Adrenal gland (tissue), 12 donors: ENCODE results near the gene INPP4B. TPM values are rescaled to one million over a fixed set of nuclear protein-coding genes. Genes with fewer than 3 reads are reported as not detected.

Source experiments
- DNase-seq, 7 donors: peaks; one replicate each; pipeline ENCODE4 v3.0.0-alpha.2; 2019 to 2020
- H3K27ac ChIP-seq, 5 donors: fragments of 200-600 bp; sonication (generic) in 4 of 5; 1 replicate in 3 of 5; 2 replicates in 2 of 5; pipeline versions ENCODE4 v1.5.1 to v1.8.0; 2016 to 2020; ENCODE audit warnings: mild to moderate bottlenecking in 1 of 5
- H3K27me3 ChIP-seq: fragments of 200-600 bp; 2 replicates; pipeline ENCODE4 v1.8.0; 2021
- H3K36me3 ChIP-seq, 2 donors: fragments of 200-600 bp; replicated peaks in 1 of 2; 1 replicate in 1 of 2; 2 replicates in 1 of 2; pipeline versions ENCODE4 v1.5.1 to v1.8.0; 2018 to 2022
- H3K4me1 ChIP-seq, 2 donors: fragments of 200-600 bp; replicated peaks in 1 of 2; 1 replicate in 1 of 2; 2 replicates in 1 of 2; pipeline versions ENCODE4 v1.5.1 to v1.8.0; 2018 to 2021
- H3K4me3 ChIP-seq, 4 donors: fragments of 200-600 bp; sonication (generic) in 3 of 4; one replicate each; pipeline ENCODE4 v1.5.1; 2016 to 2018
- H3K9me3 ChIP-seq, 3 donors: fragments of 200-600 bp; sonication (generic) in 1 of 3; replicated peaks in 1 of 3; 1 replicate in 2 of 3; 2 replicates in 1 of 3; pipeline versions ENCODE4 v1.5.1 to v1.8.0; 2016 to 2021
- POLR2A ChIP-seq, 2 donors: fragments of 450-650 bp; IDR thresholded peaks; one replicate each; pipeline ENCODE4 v1.6.1; 2017; ENCODE audit warnings: antibody characterized with exemption in 2 of 2, mild to moderate bottlenecking in 2 of 2, moderate library complexity in 1 of 2
- WGBS, 4 donors: extraction: QIAGEN DNeasy Blood & Tissue Kit in 2 of 4; methylation state at CpG; one replicate each; pipeline versions ENCODE4 v1.1.5 to v1.1.7; 2013 to 2017; 5-methylcytosine and 5-hydroxymethylcytosine counted together
- intact Hi-C, 2 donors: fragments of 100-400 bp; cut with DNase I; formaldehyde crosslinking; loops; one replicate each; pipeline versions ENCODE4 v1.14.1 to v1.15.0; 2022 to 2023
- polyA plus RNA-seq, 3 donors: library from polyadenylated mRNA; stranded (reverse); fragments of 200-250 nt in 2 of 3; fragments of 350-450 nt in 1 of 3; fragmentation: Illumina TruSeq in 1 of 3; extraction: RNeasy Lipid Tissue Mini Kit (QIAGEN cat#74804) in 1 of 3; gene quantifications; one replicate each; pipeline ENCODE4 v1.2.3, GENCODE V29; 2013 to 2014
- total RNA-seq, 9 donors: library from RNA; depleted of rRNA in 4 of 9; stranded (reverse); fragments of >200 nt in 4 of 9; fragments of 120-200 nt in 1 of 9; fragmentation: NEBNext Ultra II Directional in 1 of 9; extraction: Animal tissue kit (Norgen Biotek cat#: 25700) in 1 of 9; gene quantifications; one replicate each; pipeline versions ENCODE4 v1.1.0 to v1.2.4, GENCODE V29; 2013 to 2023
- TF ChIP-seq, protein P1 (sequence below), 6 experiments: fragments of 450-650 bp in 4 of 6; fragments of 200-600 bp in 2 of 6; sonication (generic) in 1 of 6; IDR thresholded peaks; 1 replicate in 5 of 6; 2 replicates in 1 of 6; pipeline versions ENCODE4 v1.5.1 to v1.8.0; 2016 to 2021; ENCODE audit warnings: antibody characterized with exemption in 6 of 6, mild to moderate bottlenecking in 2 of 6, moderate library complexity in 1 of 6
- donor health status: healthy with polysubstance abuse.
- donor health status: Bipolar disorder and iron deficiency.
- donor health status: DM: yes; HTN: yes; CAD: no.
- donor health status: DM: no; HTN: no; CAD: no.
- donor health status: DM: no; HTN: no; CAD: no.
- donor health status: DM: yes; HTN: yes; CAD: no.

The INPP4B gene
- total and polyA plus RNA-seq, 12 donors: 2.2 to 21.6 (median 11.8) TPM

- WGBS, 4 donors: 85 to 91% (median 87%) methylated on average over 2 of the region's 2 CpGs
Measured at GRCh38 chr4:142671516-142671915, 174.6 kb downstream of the INPP4B start.

GRCh38 chr4:142663828-142664227 is 182.3 kb downstream of the INPP4B start:
- H3K27me3 ChIP-seq: no peaks in the 10 kb centered on the region
- peaks cover 0 to under 1% (median 0%) of the 10 kb centered on the region in 3 donors for H3K9me3 ChIP-seq
- DNase-seq: no peak
- intact Hi-C loops: no loop called here
- H3K36me3 ChIP-seq: no peaks in the 10 kb centered on the region
- WGBS, 4 donors: 50 to 64% (median 60%) methylated on average over 1 of the region's 1 CpG
- no peak overlapping the region for H3K4me3 ChIP-seq
- H3K4me1 ChIP-seq: no peaks in the 10 kb centered on the region
- H3K27ac ChIP-seq: no peak overlapping the region
- no peak for TF ChIP-seq POLR2A (IDR thresholded peaks at IDR 0.05)
- TF ChIP-seq, protein P1, sequence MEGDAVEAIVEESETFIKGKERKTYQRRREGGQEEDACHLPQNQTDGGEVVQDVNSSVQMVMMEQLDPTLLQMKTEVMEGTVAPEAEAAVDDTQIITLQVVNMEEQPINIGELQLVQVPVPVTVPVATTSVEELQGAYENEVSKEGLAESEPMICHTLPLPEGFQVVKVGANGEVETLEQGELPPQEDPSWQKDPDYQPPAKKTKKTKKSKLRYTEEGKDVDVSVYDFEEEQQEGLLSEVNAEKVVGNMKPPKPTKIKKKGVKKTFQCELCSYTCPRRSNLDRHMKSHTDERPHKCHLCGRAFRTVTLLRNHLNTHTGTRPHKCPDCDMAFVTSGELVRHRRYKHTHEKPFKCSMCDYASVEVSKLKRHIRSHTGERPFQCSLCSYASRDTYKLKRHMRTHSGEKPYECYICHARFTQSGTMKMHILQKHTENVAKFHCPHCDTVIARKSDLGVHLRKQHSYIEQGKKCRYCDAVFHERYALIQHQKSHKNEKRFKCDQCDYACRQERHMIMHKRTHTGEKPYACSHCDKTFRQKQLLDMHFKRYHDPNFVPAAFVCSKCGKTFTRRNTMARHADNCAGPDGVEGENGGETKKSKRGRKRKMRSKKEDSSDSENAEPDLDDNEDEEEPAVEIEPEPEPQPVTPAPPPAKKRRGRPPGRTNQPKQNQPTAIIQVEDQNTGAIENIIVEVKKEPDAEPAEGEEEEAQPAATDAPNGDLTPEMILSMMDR (IDR thresholded peaks at IDR 0.05): no peak

More at GRCh38 chr4:142671516-142671915, 174.6 kb downstream of the INPP4B start:
- Histone ChIP-seq H3K36me3 (no peaks in the 10 kb centered on the region), H3K9me3 (no peaks in the 10 kb centered on the region), H3K4me3 (no peak overlapping the region), H3K4me1 (no peaks in the 10 kb centered on the region), H3K27me3 (no peaks in the 10 kb centered on the region), H3K27ac (no peak overlapping the region)
- TF ChIP-seq, protein P1 (IDR thresholded peaks at IDR 0.05): no peak
- TF ChIP-seq POLR2A (IDR thresholded peaks at IDR 0.05): no peak
- DNase-seq: no peak
- intact Hi-C loops: no loop called here

DNA sequence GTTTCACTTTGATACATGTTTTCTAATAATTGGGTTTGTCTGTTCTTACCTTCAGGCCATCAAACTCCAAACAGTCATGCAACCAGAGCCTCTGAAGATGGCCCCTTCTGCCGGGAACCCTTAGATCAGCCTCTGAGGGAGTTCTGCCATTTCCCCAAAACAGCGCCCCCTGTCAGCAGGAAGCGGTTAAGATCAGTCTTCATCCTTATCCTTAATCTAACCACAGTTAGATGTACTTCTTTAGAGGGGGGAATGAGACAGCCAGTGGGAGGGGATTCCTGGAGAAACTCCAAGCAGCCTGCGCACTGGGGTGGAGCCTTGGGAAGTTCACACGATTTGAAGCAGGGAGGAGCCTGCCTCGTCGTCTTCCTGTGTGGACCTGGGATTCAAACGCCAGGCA is 185.4 kb downstream of the INPP4B start:
- H3K27me3 ChIP-seq: no peaks in the 10 kb centered on the region
- intact Hi-C loops: no loop called here
- WGBS, 4 donors: 85 to 91% (median 86%) methylated on average over 8 of the region's 8 CpGs

GRCh38 chr4:142656178-142656577 is 189.9 kb downstream of the INPP4B start:
- DNase-seq: no peak
- no peaks in the 10 kb centered on the region for H3K4me1 ChIP-seq
- no peaks in the 10 kb centered on the region for H3K27me3 ChIP-seq
- peaks cover 9 to 37% (median 18%) of the 10 kb centered on the region in 3 donors for H3K9me3 ChIP-seq
- intact Hi-C loops: no loop called here
- no peaks in the 10 kb centered on the region for H3K36me3 ChIP-seq
- no peak overlapping the region for H3K27ac ChIP-seq
- H3K4me3 ChIP-seq: no peak overlapping the region
- 80 to 94% (median 89%) methylated on average over 5 of the region's 5 CpGs for WGBS, 4 donors
- TF ChIP-seq POLR2A (IDR thresholded peaks at IDR 0.05): no peak
- TF ChIP-seq, protein P1 (IDR thresholded peaks at IDR 0.05): no peak

More for the DNA sequence above, 185.4 kb downstream of the INPP4B start:
- Histone ChIP-seq H3K4me3 (no peak overlapping the region), H3K4me1 (no peaks in the 10 kb centered on the region), H3K36me3 (no peaks in the 10 kb centered on the region), H3K27ac (no peak overlapping the region), H3K9me3 (peaks cover 8 to 23% (median 9%) of the 10 kb centered on the region in 3 donors)
- no peak for DNase-seq
- no peak for TF ChIP-seq POLR2A (IDR thresholded peaks at IDR 0.05)
- TF ChIP-seq, protein P1 (IDR thresholded peaks at IDR 0.05): no peak
